ENCODE results near the gene PLBD2.

DNA sequence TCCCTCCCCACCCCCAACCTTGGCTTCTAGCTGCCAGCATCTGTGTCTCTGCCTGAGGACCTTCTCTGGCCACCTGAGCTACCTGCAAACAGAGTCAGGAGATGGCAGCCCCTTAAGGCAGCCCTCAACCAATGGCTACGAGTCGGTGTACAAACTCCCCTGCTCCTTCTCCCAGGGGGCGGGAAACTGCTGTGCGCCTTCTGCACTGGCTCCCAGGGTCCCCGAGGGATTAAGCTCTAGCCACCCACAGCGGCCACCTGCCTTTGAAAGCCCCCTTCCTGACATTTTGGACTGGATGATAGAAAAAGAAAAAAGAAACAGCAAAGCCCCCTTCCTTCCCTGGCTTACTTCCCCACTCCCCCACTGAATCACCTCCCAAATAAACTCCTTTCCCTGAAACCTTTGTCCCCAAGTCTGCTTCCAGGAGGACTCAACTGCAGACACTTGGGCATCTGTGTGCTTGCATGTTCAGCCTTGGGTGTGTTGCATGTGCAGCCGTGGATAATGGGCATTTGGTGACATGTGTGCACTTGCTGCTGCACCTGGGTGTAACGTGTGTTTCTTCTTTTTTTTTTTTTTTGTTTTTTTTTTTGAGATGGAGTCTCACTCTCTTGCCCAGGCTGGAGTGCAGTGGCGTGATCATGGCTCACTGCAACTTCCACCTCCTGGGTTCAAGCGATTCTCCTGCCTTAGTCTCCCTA, 39.3 kb downstream of the PLBD2 start:
- TF ChIP-seq, protein P1, sequence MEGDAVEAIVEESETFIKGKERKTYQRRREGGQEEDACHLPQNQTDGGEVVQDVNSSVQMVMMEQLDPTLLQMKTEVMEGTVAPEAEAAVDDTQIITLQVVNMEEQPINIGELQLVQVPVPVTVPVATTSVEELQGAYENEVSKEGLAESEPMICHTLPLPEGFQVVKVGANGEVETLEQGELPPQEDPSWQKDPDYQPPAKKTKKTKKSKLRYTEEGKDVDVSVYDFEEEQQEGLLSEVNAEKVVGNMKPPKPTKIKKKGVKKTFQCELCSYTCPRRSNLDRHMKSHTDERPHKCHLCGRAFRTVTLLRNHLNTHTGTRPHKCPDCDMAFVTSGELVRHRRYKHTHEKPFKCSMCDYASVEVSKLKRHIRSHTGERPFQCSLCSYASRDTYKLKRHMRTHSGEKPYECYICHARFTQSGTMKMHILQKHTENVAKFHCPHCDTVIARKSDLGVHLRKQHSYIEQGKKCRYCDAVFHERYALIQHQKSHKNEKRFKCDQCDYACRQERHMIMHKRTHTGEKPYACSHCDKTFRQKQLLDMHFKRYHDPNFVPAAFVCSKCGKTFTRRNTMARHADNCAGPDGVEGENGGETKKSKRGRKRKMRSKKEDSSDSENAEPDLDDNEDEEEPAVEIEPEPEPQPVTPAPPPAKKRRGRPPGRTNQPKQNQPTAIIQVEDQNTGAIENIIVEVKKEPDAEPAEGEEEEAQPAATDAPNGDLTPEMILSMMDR (conservative IDR thresholded peaks at IDR 0.05 in 1 of 2, IDR thresholded peaks at IDR 0.05 in 1 of 2; ENCODE audit: low read depth in 1 of 2, low read length in 2 of 2) = no peak
- TF ChIP-seq EZH2 (IDR thresholded peaks at IDR 0.05; ENCODE audit: low read length, missing control alignments) = no peak
